Amniotic epithelial cell (primary cell): Measurements from ENCODE around the gene LRRC25.

Experiments
- DNase-seq: peaks from one replicate; pipeline ENCODE4 v3.0.0-alpha.2; 2010; ENCODE audit warnings: low read depth

The LRRC25 gene

DNA sequence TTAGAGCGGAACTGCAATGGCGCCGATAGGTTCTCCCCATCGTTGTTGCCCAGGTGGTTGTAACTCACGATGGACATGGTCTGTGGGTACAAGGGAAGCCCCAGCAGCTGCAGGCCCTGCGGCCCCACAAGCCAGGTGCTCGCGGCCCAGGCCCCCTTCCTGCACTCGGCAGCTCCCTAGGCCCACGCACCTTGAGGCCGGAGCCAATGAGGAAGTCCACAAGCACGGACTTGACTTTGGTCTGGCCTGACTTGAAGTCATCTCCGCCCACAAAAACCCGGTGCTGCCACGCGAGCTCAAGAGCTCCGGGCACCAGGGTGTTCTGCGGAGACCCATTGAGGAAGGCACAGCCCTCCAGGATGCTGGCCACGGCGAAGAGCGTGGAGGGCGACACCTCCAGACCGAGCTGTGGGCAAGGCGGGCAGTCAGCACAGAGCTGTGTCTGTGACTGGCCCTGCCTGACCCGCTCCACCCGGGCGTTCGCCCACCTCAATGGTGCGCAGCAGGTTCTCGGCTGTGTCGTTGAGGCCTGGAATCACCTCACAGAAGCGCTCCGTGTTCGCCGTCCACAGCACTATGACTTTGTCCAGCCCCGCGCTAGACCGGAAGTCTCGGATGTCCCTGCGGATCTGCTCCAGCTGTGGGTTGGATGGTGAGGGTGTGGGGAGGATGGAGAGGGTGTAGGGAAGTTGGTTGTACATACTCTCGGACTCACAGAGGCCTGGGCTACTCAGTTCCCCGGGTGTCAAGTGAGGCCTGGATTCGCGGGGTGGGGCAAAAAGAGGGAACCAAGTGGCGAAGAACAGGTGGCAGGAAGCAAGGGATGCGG, 38.6 kb upstream of the LRRC25 start:
- no peak for DNase-seq

- no peak for DNase-seq
Observed at GRCh38 chr19:18435178-18435841, 37.9 kb upstream of the LRRC25 start.

DNA sequence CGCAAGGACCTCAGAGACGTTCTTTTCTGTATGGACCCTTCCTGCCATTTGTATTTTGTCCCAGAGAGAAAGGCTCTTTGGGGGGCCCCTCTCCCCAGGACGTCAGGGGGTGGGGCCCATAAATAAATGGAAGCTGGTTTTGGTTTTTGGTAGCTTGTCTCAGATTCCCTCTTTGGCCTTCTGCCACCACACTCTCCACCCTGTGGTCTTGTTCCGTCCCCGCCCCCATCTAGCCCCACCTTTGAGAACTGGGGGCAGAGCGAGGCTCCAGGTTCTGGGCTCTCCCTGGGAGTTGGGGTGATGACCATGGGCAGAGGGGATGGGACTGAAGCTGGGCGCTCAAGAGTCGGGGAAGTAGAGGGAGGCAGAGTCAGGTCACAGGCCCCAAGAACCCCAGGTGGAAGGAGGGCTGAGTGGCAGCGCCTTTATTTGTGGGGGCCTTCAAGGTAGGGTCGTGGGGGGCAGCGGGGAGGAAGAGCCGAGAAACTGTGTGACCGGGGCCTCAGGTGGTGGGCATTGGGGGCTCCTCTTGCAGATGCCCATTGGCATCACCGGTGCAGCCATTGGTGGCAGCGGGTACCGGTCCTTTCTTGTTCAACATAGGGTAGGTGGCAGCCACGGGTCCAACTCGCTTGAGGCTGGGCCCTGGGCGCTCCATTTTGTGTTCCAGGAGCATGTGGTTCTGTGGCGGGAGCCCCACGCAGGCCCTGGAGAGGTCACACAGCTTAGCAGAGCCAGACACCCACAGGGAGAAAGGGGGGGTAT, 37.2 kb upstream of the LRRC25 start:
- no peak for DNase-seq

GRCh38 chr19:18433735-18434398, 36.4 kb upstream of the LRRC25 start:
- no peak for DNase-seq

GRCh38 chr19:18433015-18433691, 35.7 kb upstream of the LRRC25 start:
- DNase-seq: no peak

GRCh38 chr19:18432275-18433014, 35.0 kb upstream of the LRRC25 start:
- DNase-seq: no peak

- DNase-seq: no peak
Observed at GRCh38 chr19:18431351-18432197, 34.2 kb upstream of the LRRC25 start.

DNA sequence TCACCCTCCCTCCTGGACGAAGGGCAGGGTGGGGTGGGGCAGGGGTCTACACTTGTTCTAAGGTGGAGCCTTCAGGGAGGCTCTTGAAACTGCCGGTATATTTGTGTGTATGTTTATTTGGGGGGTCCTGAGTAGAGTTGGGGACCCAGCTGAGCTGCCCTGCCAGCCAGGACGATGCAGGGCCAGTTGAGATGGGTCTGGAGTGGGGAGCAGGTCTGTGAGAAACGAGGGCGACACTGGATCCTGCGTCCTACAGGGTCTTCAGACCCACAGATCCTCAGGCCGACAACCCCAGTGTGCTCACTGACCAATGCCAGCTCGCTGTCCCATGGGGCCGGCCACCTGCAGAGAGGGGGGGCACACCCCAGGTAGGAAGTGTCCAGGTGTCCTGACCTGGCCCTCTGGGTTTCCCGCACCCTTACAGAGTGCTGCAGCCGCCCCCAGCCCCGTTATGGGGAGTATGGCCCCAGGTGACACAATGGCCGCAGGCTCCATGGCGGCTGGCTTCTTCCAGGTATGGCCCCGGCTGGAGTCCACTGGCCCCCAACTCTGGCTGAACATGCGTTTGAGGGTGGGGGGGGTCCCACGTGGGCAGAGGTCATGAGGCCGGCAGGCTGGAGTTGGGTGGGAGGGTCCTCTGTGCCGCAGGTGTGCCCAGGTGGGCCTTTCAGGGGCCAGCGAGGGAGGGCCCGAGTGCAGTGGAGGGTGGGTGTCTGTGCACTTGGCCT, 33.2 kb upstream of the LRRC25 start:
- DNase-seq: no peak

DNA sequence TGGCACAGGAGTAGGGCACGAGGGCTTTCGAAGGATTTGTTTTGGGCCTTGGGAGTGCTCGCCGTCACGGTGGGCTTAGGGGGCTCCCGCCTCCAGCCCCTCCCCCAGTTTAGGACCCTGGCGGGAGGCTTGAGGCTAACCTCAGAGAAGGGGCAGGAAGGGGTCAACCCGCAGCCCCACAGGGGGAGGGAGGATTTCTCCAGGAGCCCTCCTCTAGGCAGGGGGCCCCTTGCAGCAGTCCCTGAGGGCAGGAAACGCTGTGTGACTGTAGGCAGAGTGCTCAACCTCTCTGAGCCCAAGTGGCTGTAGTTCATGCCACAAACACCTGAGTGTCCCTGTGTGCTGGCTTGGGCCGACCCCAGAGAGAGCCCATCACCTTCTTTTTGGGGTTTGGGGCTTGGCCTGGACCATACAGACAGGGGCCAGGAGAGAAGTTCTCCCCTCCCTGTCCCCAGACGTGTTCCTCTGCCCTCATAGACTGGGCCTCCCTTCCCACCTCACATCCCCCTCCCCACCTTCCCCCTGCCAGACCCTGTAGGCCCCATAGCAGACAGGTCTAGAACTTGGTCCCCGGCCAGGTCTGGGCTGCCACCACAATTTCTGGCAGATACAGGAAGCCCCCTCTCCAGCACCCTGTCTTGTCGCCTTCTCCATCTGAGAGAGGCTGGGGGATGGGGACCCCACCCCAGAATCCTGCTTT, 32.4 kb upstream of the LRRC25 start:
- no peak for DNase-seq

DNA sequence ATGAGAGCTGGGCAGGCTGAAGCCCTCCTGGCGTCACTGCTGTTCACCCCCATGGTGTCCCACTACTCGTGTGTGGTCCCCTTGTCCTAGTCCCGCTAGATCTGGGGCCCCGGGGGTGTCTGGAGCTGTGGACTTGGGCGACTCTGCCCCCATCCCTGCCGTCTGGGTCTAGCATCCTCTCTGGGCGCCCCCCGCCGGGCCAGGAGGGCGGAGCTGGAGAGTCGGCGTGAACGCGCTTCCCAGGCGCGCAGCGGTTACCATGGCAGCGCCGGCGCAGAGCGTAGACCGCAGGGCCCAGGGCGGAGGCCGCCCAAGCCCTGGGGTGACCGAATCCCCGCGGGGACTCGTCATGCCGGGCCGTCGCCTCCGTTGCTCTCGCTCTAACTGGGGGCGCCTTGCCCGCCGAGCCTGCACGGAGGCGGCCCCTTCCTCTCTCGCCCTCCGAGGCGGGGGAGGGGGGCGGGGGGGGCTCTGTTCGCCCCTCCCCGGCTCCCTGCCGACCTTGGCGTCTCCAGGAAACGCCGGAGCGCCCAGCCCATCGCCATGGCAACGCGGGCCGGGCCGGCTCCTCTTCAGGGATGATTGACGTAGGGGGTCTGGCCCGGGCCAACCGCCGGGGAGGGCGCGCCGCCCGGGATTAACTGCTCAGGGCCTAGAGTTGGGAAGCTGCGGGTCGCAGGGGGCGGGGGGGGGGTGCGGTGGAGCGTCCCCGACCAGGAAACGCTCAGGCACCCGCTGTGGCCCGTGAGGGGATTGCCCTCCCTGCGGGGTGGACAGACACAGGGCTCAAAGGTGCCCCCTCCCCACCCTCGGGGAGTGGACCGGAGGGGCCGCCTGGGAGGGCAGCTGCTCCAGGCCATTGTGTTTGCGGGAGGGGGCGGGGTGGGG, 31.6 kb upstream of the LRRC25 start:
- peak; percentile 75 for DNase-seq

GRCh38 chr19:18428173-18428786, 30.9 kb upstream of the LRRC25 start:
- no peak for DNase-seq

DNA sequence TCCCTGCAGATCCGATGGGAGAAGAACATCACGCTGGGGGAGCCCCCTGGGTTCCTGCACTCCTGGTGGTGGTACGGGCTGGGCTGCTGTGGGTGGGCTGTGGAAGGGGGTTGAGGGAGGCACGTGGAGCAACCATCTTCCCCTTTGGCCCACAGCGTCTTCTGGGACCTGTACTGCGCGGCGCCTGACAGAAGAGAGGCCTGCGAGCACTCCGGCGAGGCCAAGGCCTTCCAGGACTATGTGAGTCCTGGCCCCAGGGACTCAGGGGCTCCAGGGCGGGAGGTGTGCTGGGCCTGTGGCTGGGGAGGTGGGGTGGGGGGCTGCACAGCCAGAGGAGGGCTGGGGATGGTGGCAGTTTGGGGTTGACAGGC, 30.3 kb upstream of the LRRC25 start:
- DNase-seq: no peak

DNA sequence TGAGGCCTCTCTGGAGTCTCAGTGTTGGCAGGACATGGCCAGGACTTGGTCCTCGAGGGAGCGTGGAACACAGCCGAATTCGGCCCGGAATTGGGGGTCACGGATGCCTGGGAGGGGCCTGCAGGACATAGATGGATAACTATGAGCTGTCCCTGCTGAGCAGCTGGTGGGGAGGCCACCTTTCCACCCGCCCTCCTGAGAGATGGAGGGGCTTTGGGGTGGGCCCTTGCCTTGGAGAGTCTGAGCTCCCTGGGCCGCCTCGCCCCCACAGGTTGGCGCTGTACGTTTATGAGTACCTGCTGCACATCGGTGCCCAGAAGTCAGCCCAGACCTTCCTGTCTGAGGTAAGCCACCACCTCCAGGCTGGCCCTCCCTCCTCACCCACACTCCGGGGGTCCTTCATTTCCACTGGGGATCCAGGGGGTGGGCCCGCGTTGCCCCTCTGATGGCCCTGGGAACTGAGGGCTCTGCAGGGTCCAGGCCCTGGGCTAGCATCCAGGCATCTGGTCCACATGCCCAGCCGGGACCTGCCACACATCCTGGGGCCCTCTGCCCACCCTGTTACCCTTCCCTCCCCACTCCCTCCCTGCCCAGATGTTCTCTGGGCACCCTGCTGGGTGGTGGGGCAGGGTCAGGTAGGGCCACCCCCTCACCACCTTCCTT, 29.8 kb upstream of the LRRC25 start:
- DNase-seq: no peak

- DNase-seq: no peak
Observed at GRCh38 chr19:18426416-18426767, 29.0 kb upstream of the LRRC25 start.

GRCh38 chr19:18425515-18426415, 28.3 kb upstream of the LRRC25 start:
- peak; percentile 41 for DNase-seq
